Measurements from ENCODE around the gene SMG6.

The SMG6 gene

GRCh38 chr17:2240541-2240940 is 63.0 kb downstream of the SMG6 start:
- Mint-ChIP-seq H3K4me1 (peaks cover 17% of the 10 kb centered on the region), H3K4me3 (no peak overlapping the region), H3K9me3 (no peaks in the 10 kb centered on the region), H3K27ac (peak overlapping the region; percentile 88), H3K36me3 (peaks cover 10% of the 10 kb centered on the region), H3K27me3 (no peaks in the 10 kb centered on the region)
- no peak for ATAC-seq (ENCODE audit: low read depth)
- no peak for DNase-seq (ENCODE audit: low spot score in 2 of 2)

DNA sequence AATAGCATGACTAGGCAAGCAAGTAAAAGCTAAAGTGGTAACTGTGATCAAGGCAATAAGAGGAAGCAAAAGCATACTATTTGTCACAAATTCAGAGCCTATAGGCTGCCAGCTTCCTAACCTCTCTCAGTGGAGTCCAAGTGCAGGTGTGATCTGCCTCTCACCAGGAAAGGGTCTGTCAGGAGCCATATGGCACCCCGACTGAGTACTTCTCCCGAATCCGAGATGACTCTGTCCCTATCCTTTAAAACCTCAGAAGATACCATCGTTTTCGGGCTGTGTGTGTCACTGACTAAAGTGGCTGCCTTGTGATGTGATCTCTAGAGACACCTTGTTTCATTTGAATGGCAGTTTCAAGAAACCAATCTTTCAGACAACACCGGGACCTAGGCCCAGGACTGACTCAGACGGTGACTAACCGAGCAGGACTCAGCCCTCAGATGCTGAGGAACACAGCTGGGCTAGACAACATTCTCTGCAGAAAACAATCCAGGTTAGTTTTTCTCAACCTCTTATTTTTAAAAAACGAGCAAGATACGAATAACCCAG is 63.6 kb downstream of the SMG6 start:
- peak overlapping the region; percentile 74 for H3K4me3 Mint-ChIP-seq
- peak overlapping the region; percentile 88 for H3K27ac Mint-ChIP-seq
- peaks cover 17% of the 10 kb centered on the region for H3K4me1 Mint-ChIP-seq

DNA sequence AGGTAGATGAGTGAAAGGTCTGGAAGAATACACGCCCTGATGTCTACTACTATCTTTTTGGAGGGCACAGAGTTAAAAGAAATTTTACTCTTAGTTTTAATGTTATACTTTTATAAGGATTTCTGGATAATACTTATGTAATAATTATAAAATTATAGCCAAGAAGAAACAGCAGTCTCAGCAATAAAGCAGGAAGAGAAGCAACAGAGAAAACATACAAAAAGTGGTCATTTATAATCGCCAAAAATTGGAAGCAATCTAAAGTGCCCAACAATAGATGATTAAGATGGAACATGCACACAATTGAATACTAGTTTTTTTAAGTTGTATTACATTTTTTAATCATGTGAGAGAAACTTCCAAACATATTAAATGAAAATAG is 64.4 kb downstream of the SMG6 start:
- Mint-ChIP-seq H3K4me3 (peak overlapping the region; percentile 33), H3K4me1 (peaks cover 17% of the 10 kb centered on the region), H3K36me3 (peaks cover 10% of the 10 kb centered on the region), H3K27me3 (no peaks in the 10 kb centered on the region), H3K9me3 (no peaks in the 10 kb centered on the region), H3K27ac (peak overlapping the region; percentile 83)
- DNase-seq (ENCODE audit: low spot score in 2 of 2) (no peak), ATAC-seq (ENCODE audit: low read depth) (no peak)

More for the DNA sequence above, 63.6 kb downstream of the SMG6 start:
- Mint-ChIP-seq H3K36me3 (peaks cover 10% of the 10 kb centered on the region), H3K27me3 (no peaks in the 10 kb centered on the region), H3K9me3 (no peaks in the 10 kb centered on the region)
- DNase-seq (ENCODE audit: low spot score in 2 of 2) (peak; percentile 25 to 40), ATAC-seq (ENCODE audit: low read depth) (peak; percentile 80)

GRCh38 chr17:2238432-2239169 is 65.0 kb downstream of the SMG6 start:
- H3K27me3 Mint-ChIP-seq = no peaks in the 10 kb centered on the region
- no peaks in the 10 kb centered on the region for H3K9me3 Mint-ChIP-seq
- DNase-seq (ENCODE audit: low spot score in 2 of 2) (no peak), ATAC-seq (ENCODE audit: low read depth) (peak; percentile 67)
- peaks cover 10% of the 10 kb centered on the region for H3K36me3 Mint-ChIP-seq
- peaks cover 17% of the 10 kb centered on the region for H3K4me1 Mint-ChIP-seq
- peak overlapping the region; percentile 83 for H3K27ac Mint-ChIP-seq
- peak overlapping the region; percentile 33 for H3K4me3 Mint-ChIP-seq

- no peak overlapping the region for H3K27ac Mint-ChIP-seq
- no peaks in the 10 kb centered on the region for H3K27me3 Mint-ChIP-seq
- DNase-seq (ENCODE audit: low spot score in 2 of 2) (no peak), ATAC-seq (ENCODE audit: low read depth) (no peak)
- no peaks in the 10 kb centered on the region for H3K9me3 Mint-ChIP-seq
- H3K4me1 Mint-ChIP-seq = peaks cover 17% of the 10 kb centered on the region
- peaks cover 9% of the 10 kb centered on the region for H3K36me3 Mint-ChIP-seq
- H3K4me3 Mint-ChIP-seq = no peak overlapping the region
These were observed 65.6 kb downstream of the SMG6 start for GRCh38 chr17:2237950-2238349.

GRCh38 chr17:2237521-2237921 is 66.1 kb downstream of the SMG6 start:
- no peaks in the 10 kb centered on the region for H3K9me3 Mint-ChIP-seq
- H3K36me3 Mint-ChIP-seq = peaks cover 12% of the 10 kb centered on the region
- ATAC-seq (ENCODE audit: low read depth) = no peak
- H3K4me1 Mint-ChIP-seq = peaks cover 17% of the 10 kb centered on the region
- no peak overlapping the region for H3K27ac Mint-ChIP-seq
- no peaks in the 10 kb centered on the region for H3K27me3 Mint-ChIP-seq
- H3K4me3 Mint-ChIP-seq = no peak overlapping the region
- DNase-seq (ENCODE audit: low spot score in 2 of 2) = no peak

DNA sequence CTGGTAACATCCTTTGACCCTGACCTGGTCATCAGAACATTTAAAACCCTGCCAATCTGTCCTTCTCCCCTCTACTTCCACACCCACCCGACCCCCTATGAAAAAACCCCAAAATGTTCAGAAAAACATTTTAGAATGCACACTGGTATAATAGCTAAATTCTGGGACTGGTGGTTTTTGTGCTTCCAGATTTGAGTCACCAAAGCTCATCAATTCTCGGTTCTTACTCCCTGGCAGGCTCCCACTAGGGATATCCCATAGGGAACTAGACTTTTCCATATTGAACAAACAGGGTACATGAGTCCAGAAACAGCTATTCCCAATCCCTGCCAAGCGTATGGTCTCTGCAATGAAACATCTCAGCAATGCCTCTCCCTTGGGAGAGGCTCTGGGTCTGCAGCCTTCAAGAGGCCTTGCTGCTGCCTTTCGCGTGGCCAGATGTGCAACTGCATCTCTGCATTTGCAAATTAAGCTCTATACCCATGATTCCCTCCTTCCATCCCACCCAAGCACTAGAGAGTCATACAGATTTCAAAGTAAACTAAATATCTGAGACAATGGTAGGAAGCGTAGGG is 67.7 kb downstream of the SMG6 start:
- Mint-ChIP-seq H3K4me3 (no peak overlapping the region), H3K27me3 (no peaks in the 10 kb centered on the region), H3K9me3 (no peaks in the 10 kb centered on the region), H3K36me3 (peaks cover 10% of the 10 kb centered on the region), H3K27ac (no peak overlapping the region), H3K4me1 (peaks cover 14% of the 10 kb centered on the region)
- DNase-seq (ENCODE audit: low spot score in 2 of 2) (no peak), ATAC-seq (ENCODE audit: low read depth) (no peak)

DNA sequence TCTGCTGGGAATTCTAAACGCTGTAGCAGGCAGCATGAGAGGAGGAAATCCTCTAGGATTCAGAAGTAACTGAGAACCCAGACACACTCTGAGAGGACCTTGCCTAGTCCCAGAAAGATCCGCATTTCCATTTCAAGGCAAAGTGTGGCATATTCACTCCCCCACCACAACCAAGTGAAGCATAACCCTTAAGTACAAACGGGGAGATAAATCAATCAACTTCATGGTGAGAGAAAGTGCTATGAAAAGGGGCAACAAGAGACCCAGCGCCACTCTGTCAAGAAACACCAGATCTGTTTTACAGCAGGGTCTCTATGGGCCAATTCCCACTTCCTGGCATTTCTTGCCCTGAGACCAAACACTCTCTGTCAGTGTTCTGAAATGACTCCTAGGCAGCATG is 68.3 kb downstream of the SMG6 start:
- H3K4me1 Mint-ChIP-seq = peaks cover 9% of the 10 kb centered on the region
- H3K27ac Mint-ChIP-seq = no peak overlapping the region
- DNase-seq (ENCODE audit: low spot score in 2 of 2) (no peak), ATAC-seq (ENCODE audit: low read depth) (no peak)
- no peaks in the 10 kb centered on the region for H3K9me3 Mint-ChIP-seq
- H3K36me3 Mint-ChIP-seq = peaks cover 10% of the 10 kb centered on the region
- H3K4me3 Mint-ChIP-seq = no peak overlapping the region
- no peaks in the 10 kb centered on the region for H3K27me3 Mint-ChIP-seq

DNA sequence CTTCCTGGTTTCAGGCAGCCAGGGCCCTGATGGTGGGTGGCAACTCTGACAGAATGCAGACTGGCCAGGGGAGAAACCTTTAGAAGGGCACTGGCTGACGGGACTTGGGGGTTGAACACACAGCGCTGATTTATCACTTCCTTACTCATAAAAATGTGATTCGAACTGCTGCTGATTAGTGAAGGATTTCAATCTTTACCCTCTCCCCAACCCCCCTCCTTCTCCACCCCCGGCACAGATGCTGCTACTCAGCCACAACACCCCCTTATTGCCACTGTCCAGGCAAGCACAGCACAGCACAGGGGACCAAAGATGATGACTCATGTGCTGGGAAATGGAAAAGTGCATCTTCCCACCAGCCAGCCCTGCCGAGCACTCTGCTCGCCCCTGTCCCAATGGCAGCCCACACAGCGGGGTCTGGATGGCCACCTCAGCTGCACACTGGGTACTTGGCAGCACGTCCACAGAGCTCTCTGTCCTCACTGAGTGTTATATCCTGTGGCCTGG is 70.1 kb downstream of the SMG6 start:
- no peaks in the 10 kb centered on the region for H3K27me3 Mint-ChIP-seq
- DNase-seq (ENCODE audit: low spot score in 2 of 2) = no peak
- H3K4me3 Mint-ChIP-seq = no peak overlapping the region
- no peaks in the 10 kb centered on the region for H3K4me1 Mint-ChIP-seq
- H3K9me3 Mint-ChIP-seq = no peaks in the 10 kb centered on the region
- no peak overlapping the region for H3K27ac Mint-ChIP-seq
- peaks cover 14% of the 10 kb centered on the region for H3K36me3 Mint-ChIP-seq
- no peak for ATAC-seq (ENCODE audit: low read depth)

DNA sequence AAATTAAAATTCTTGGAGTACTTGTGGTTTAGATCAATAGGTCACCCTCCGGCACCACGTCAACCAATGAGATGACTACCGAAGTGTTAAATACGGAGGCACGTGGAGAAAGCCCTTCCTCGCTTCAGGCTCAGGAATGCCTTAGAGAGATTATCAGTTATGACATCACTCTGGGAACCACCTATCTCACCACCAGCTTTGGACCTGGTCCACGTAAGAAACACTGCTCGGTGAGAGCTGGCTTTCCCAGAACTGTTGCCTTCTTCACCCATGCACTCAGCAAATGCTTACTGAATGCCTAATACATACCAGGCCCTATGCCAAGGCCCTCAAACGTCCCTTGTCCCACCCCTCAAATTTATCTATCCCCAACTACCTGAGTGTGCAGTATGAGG is 71.3 kb downstream of the SMG6 start:
- no peak for ATAC-seq (ENCODE audit: low read depth)

DNA sequence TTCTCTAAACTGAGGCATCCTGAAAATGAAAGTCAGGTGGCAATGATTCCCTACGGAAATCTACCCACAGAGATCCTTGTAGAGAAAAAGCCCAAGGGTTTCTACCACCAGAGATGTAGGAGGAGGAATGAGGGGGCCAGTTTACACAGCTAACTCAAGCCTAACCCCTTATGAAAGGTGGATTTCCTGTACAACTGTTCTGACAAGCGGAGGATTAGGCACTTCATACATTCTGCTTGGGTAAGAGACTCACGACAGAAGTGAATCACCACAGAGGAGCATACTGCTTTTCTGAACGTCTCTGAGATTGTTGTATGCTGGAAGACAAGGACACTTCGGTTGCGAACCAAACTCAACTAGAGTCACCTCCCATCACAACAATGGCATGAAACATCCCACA is 72.7 kb downstream of the SMG6 start:
- ATAC-seq (ENCODE audit: low read depth) (no peak), DNase-seq (ENCODE audit: low spot score in 2 of 2) (no peak)
- peaks cover 11% of the 10 kb centered on the region for H3K36me3 Mint-ChIP-seq
- no peak overlapping the region for H3K27ac Mint-ChIP-seq
- no peaks in the 10 kb centered on the region for H3K9me3 Mint-ChIP-seq
- H3K4me3 Mint-ChIP-seq = no peak overlapping the region
- no peaks in the 10 kb centered on the region for H3K4me1 Mint-ChIP-seq
- H3K27me3 Mint-ChIP-seq = no peaks in the 10 kb centered on the region

More for the DNA sequence above, 71.3 kb downstream of the SMG6 start:
- H3K4me1 Mint-ChIP-seq = no peaks in the 10 kb centered on the region
- no peak overlapping the region for H3K27ac Mint-ChIP-seq
- H3K9me3 Mint-ChIP-seq = no peaks in the 10 kb centered on the region
- DNase-seq (ENCODE audit: low spot score in 2 of 2) = no peak
- peaks cover 15% of the 10 kb centered on the region for H3K36me3 Mint-ChIP-seq
- H3K27me3 Mint-ChIP-seq = no peaks in the 10 kb centered on the region
- H3K4me3 Mint-ChIP-seq = no peak overlapping the region

GRCh38 chr17:2227025-2227699 is 76.4 kb downstream of the SMG6 start:
- Mint-ChIP-seq H3K4me3 (no peak overlapping the region), H3K27me3 (no peaks in the 10 kb centered on the region), H3K36me3 (peaks cover 14% of the 10 kb centered on the region), H3K9me3 (no peaks in the 10 kb centered on the region), H3K27ac (no peak overlapping the region), H3K4me1 (peaks cover 8% of the 10 kb centered on the region)
- DNase-seq (ENCODE audit: low spot score in 2 of 2) (no peak), ATAC-seq (ENCODE audit: low read depth) (no peak)

- no peak overlapping the region for H3K4me3 Mint-ChIP-seq
- H3K9me3 Mint-ChIP-seq = no peaks in the 10 kb centered on the region
- H3K4me1 Mint-ChIP-seq = peaks cover 9% of the 10 kb centered on the region
- H3K27ac Mint-ChIP-seq = no peak overlapping the region
- no peak for ATAC-seq (ENCODE audit: low read depth)
- no peaks in the 10 kb centered on the region for H3K27me3 Mint-ChIP-seq
- H3K36me3 Mint-ChIP-seq = peaks cover 14% of the 10 kb centered on the region
- DNase-seq (ENCODE audit: low spot score in 2 of 2) = no peak
These were observed 80.0 kb downstream of the SMG6 start for GRCh38 chr17:2223617-2223927.

DNA sequence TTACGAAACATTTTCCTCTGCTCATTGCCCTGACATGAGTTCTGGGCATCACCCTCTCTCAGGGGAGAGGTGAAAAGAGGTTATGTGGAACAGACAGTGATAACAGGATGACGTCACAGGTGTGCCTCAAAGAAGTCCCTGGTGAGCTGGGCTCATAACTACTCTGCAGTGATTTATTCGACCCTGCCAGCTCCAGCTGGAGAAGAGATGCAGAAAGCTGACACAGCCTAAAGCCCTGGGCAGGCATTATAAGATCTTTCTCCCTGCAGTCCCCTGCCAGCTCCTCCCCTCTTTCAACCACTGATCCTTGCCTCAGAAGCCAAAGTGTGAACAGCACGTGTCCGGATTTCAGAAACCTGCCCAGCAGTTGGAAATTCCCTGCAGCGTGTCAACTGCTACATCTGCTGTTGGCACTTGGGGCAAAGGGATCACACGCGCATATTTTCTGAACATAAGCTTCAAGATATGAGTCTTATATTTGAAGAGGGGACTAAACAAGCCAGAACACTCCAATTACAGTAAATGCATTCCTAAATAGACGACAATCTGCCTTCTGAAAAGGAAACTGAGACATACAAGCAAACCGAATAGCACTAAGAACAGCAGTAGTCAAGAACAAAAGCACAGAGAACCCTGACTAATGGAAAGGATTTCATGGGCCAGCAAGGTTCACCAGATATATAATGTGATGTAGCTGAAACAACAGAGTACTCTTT is 80.5 kb downstream of the SMG6 start:
- H3K36me3 Mint-ChIP-seq = peaks cover 16% of the 10 kb centered on the region
- H3K27me3 Mint-ChIP-seq = no peaks in the 10 kb centered on the region
- DNase-seq (ENCODE audit: low spot score in 2 of 2) = peak in 1 of 2 donors; percentile 20

More for the DNA sequence above, 80.5 kb downstream of the SMG6 start:
- H3K4me1 Mint-ChIP-seq = peaks cover 11% of the 10 kb centered on the region
- no peak overlapping the region for H3K4me3 Mint-ChIP-seq
- H3K9me3 Mint-ChIP-seq = no peaks in the 10 kb centered on the region
- peak overlapping the region; percentile 6 for H3K27ac Mint-ChIP-seq
- ATAC-seq (ENCODE audit: low read depth) = peak; percentile 88
